Vagina (tissue), 2 donors: ENCODE data around the gene FAM180A. TPM values are rescaled to one million over a fixed set of nuclear protein-coding genes. Genes with fewer than 3 reads are reported as not detected.
"Not testable (repeated sequence)": the region's sequence is repeated elsewhere in the genome, so short reads cannot be mapped to it uniquely, and the experiment has no call there.

ENCODE experiments used
- DNase-seq, 2 donors: peaks; one replicate each; pipeline ENCODE4 v3.0.0-alpha.2; 2017; ENCODE audit errors: extremely low spot score in 2 of 2
- H3K27ac ChIP-seq: fragments of 200-600 bp; sonication (generic); one replicate; pipeline ENCODE4 v1.5.1; 2019
- H3K27me3 ChIP-seq: fragments of 200-600 bp; sonication (generic); one replicate; pipeline ENCODE4 v1.5.1; 2019
- H3K36me3 ChIP-seq, 2 donors: fragments of 200-600 bp; sonication (generic); one replicate each; pipeline ENCODE4 v1.5.1; 2017 to 2019
- H3K4me1 ChIP-seq: fragments of 200-600 bp; sonication (generic); one replicate; pipeline ENCODE4 v1.5.1; 2019
- H3K4me3 ChIP-seq, 2 donors: fragments of 200-600 bp; sonication (generic); 1 replicate in 1 of 2; 2 replicates in 1 of 2; pipeline ENCODE4 v1.5.1; 2016 to 2019
- H3K9me3 ChIP-seq: fragments of 200-600 bp; sonication (generic); one replicate; pipeline ENCODE4 v1.5.1; 2019
- CTCF ChIP-seq, 3 experiments: fragments of 450-650 bp in 2 of 3; fragments of 200-600 bp in 1 of 3; sonication (generic) in 1 of 3; IDR thresholded peaks; one replicate each; pipeline ENCODE4 v1.5.1; 2017 to 2019; ENCODE audit warnings: antibody characterized with exemption in 3 of 3, mild to moderate bottlenecking in 2 of 3, moderate library complexity in 2 of 3
- POLR2A ChIP-seq, 2 donors: fragments of 450-650 bp; IDR thresholded peaks; one replicate each; pipeline ENCODE4 v1.6.1; 2017; ENCODE audit warnings: antibody characterized with exemption in 2 of 2, mild to moderate bottlenecking in 2 of 2, moderate library complexity in 2 of 2
- POLR2AphosphoS5 ChIP-seq, 2 donors: sonication (generic); formaldehyde crosslinking; IDR thresholded peaks; one replicate each; pipeline ENCODE4 v1.9.0; 2017; ENCODE audit warnings: antibody characterized with exemption in 2 of 2, mild to moderate bottlenecking in 2 of 2, low read depth in 1 of 2; ENCODE audit not compliant: insufficient read depth in 1 of 2
- intact Hi-C: fragments of 100-400 bp; cut with DNase I; formaldehyde crosslinking; loops from one replicate; pipeline ENCODE4 v1.15.1; 2023
- total RNA-seq: library from RNA; depleted of rRNA; stranded (reverse); fragments of >200 nt; gene quantifications from one replicate; pipeline ENCODE4 v1.2.3, GENCODE V29; 2016

The FAM180A gene
- total RNA-seq, 1 donor from 2014 or later = 7.1 TPM

- no peak for DNase-seq
- intact Hi-C loops = no loop called here
Measured at GRCh38 chr7:135741905-135742304, 6.7 kb downstream of the FAM180A start.

GRCh38 chr7:135740889-135741288 is 7.7 kb downstream of the FAM180A start:
- TF ChIP-seq POLR2AphosphoS5 (IDR thresholded peaks at IDR 0.05; ENCODE audit: insufficient read depth in 1 of 2, low read depth in 1 of 2) (no peak), POLR2A (IDR thresholded peaks at IDR 0.05) (no peak), CTCF (IDR thresholded peaks at IDR 0.05) (no peak)
- Histone ChIP-seq H3K4me3 (no peak overlapping the region), H3K27ac (no peak overlapping the region), H3K9me3 (no peaks in the 10 kb centered on the region), H3K4me1 (peaks cover 23% of the 10 kb centered on the region), H3K27me3 (no peaks in the 10 kb centered on the region), H3K36me3 (no peaks in the 10 kb centered on the region)
- intact Hi-C loops = no loop called here
- DNase-seq = no peak

More at GRCh38 chr7:135741905-135742304, 6.7 kb downstream of the FAM180A start:
- Histone ChIP-seq H3K4me1 (peaks cover 23% of the 10 kb centered on the region), H3K27me3 (no peaks in the 10 kb centered on the region), H3K9me3 (no peaks in the 10 kb centered on the region), H3K36me3 (no peaks in the 10 kb centered on the region), H3K27ac (no peak overlapping the region), H3K4me3 (no peak overlapping the region)
- no peak for TF ChIP-seq POLR2A (IDR thresholded peaks at IDR 0.05)
- TF ChIP-seq CTCF (IDR thresholded peaks at IDR 0.05) = no peak
- no peak for TF ChIP-seq POLR2AphosphoS5 (IDR thresholded peaks at IDR 0.05; ENCODE audit: insufficient read depth in 1 of 2, low read depth in 1 of 2)

GRCh38 chr7:135737306-135737647 is 11.3 kb downstream of the FAM180A start:
- H3K4me3 ChIP-seq, H3K36me3 ChIP-seq, H3K27me3 ChIP-seq, intact Hi-C loops, H3K9me3 ChIP-seq, H3K4me1 ChIP-seq, H3K27ac ChIP-seq, DNase-seq: not testable (repeated sequence)

GRCh38 chr7:135736586-135737305 is 11.9 kb downstream of the FAM180A start:
- intact Hi-C loops = no loop called here
- Histone ChIP-seq H3K27ac (no peak overlapping the region), H3K4me3 (no peak overlapping the region), H3K27me3 (no peaks in the 10 kb centered on the region), H3K9me3 (no peaks in the 10 kb centered on the region), H3K4me1 (no peaks in the 10 kb centered on the region), H3K36me3 (no peaks in the 10 kb centered on the region)
- DNase-seq = no peak
- TF ChIP-seq POLR2A (IDR thresholded peaks at IDR 0.05) = no peak
- no peak for TF ChIP-seq CTCF (IDR thresholded peaks at IDR 0.05)
- no peak for TF ChIP-seq POLR2AphosphoS5 (IDR thresholded peaks at IDR 0.05; ENCODE audit: insufficient read depth in 1 of 2, low read depth in 1 of 2)

GRCh38 chr7:135734343-135734689 is 14.3 kb downstream of the FAM180A start:
- DNase-seq = no peak
- Histone ChIP-seq H3K27ac (no peak overlapping the region), H3K27me3 (no peaks in the 10 kb centered on the region), H3K9me3 (no peaks in the 10 kb centered on the region), H3K4me1 (no peaks in the 10 kb centered on the region), H3K36me3 (no peaks in the 10 kb centered on the region), H3K4me3 (no peak overlapping the region)
- TF ChIP-seq POLR2AphosphoS5 (IDR thresholded peaks at IDR 0.05; ENCODE audit: insufficient read depth in 1 of 2, low read depth in 1 of 2) (no peak), CTCF (IDR thresholded peaks at IDR 0.05) (no peak), POLR2A (IDR thresholded peaks at IDR 0.05) (no peak)
- intact Hi-C loops = no loop called here
